ENCODE data around the gene S1PR4.
"Not testable (repeated sequence)": the region's sequence is repeated elsewhere in the genome, so short reads cannot be mapped to it uniquely, and the experiment has no call there.

The S1PR4 gene

DNA sequence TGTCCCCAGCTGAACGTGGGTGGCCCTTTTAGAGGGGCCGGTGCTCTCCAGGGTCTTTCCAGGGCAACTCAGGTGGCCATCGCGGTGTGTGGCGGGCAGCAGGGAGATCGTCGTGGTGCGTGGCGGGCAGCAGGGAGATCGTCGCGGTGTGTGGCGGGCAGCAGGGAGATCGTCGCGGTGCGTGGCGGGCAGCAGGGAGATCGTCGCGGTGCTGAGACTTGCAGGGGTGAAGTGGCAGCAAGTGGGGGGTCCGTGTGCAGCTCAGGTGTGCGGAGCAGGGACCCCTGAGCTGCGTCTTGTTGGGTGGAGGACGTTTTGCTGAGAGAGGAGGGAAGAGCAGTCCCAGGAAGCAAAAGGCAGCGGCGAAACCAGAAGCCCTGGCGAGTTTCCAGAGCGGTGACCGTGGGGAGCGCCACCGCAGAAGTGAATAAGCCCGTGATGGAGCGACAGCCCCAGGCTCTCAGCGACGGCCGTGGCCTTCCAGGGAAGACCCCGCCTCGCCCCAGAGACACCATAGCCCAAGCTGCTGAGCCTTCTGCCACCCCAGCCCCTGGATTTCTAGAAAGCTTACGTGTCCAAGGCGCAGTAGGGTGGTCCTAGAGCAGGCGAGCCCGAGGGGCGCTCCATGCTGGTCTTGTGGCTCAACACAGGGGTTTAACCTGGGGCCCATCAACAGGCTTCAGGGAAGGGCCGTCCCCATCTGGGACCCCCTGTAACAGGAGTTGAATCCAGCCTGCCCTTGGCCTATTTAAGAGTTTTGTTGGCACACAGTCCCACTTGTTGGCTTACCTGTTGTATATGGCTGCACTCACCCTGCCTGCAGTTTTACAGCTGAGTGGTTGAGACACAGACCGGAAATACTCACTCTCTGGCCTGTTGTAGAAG is 12.6 kb downstream of the S1PR4 start:
- DNase-seq (ENCODE audit: low read depth, low spot score): no peak
- TF ChIP-seq, protein P1, sequence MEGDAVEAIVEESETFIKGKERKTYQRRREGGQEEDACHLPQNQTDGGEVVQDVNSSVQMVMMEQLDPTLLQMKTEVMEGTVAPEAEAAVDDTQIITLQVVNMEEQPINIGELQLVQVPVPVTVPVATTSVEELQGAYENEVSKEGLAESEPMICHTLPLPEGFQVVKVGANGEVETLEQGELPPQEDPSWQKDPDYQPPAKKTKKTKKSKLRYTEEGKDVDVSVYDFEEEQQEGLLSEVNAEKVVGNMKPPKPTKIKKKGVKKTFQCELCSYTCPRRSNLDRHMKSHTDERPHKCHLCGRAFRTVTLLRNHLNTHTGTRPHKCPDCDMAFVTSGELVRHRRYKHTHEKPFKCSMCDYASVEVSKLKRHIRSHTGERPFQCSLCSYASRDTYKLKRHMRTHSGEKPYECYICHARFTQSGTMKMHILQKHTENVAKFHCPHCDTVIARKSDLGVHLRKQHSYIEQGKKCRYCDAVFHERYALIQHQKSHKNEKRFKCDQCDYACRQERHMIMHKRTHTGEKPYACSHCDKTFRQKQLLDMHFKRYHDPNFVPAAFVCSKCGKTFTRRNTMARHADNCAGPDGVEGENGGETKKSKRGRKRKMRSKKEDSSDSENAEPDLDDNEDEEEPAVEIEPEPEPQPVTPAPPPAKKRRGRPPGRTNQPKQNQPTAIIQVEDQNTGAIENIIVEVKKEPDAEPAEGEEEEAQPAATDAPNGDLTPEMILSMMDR (IDR thresholded peaks at IDR 0.05; ENCODE audit: low read depth, low read length): no peak
- no peak overlapping the region for H3K4me3 ChIP-seq (ENCODE audit: low read depth, low read length)
- in situ Hi-C loops (cut with HindIII; ENCODE audit: low sequenced_read_pairs): no loop called here

DNA sequence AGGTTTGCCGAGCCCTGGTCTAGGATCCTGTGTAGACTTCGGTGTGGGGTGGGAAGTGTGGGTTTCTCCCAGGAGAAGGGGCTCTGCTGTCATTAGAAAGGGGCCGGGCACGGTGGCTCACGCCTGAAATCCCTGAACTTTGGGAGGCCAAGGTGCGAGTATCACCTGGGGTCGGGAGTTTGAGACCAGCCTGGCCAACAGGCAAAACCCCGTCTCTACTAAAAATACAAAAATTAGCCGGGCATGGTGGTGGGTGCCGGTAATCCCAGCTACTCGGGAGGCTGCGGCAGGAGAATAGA is 13.2 kb downstream of the S1PR4 start:
- H3K4me3 ChIP-seq (ENCODE audit: low read depth, low read length); in situ Hi-C loops (cut with HindIII; ENCODE audit: low sequenced_read_pairs); DNase-seq (ENCODE audit: low read depth, low spot score): not testable (repeated sequence)

DNA sequence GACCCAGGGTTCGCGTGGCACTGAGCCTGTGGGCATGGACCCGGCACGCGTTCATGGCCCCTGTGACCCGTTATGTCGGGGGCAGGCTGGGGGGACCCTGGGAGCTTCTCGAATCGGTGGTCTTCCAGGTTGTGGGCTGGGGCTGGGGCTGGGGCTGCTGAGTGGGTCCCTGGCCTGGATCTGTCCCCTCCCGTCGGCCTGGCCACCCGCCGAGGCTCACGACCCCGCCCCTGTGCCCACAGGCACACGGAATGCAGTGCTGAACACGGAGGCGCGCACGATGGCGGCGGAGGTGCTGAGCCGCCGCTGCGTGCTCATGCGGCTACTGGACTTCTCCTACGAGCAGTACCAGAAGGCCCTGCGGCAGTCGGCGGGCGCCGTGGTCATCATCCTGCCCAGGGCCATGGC is 13.7 kb downstream of the S1PR4 start:
- in situ Hi-C loops (cut with HindIII; ENCODE audit: low sequenced_read_pairs): no loop called here
- no peak for DNase-seq (ENCODE audit: low read depth, low spot score)
- no peak overlapping the region for H3K4me3 ChIP-seq (ENCODE audit: low read depth, low read length)
- TF ChIP-seq, protein P1 (IDR thresholded peaks at IDR 0.05; ENCODE audit: low read depth, low read length): no peak

DNA sequence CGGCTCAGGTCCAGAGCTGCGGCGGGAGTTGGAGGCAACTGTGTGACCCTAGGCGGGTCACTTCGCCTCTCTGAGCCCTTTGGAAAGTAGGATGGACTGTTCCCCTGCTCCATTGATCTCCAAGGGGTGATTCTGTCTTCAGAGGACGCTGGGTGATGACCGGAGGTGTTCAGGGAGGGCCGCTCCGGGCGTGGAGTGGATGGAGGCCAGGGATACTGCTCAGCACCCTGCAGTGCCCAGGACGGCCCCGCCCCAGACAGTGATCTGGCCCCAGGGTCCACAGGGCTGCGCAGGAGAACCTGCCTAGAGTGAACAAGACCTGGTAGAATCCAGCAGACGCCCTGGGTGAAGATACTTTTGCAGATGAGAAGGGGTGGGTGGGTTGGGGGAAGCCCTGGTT is 14.1 kb downstream of the S1PR4 start:
- in situ Hi-C loops (cut with HindIII; ENCODE audit: low sequenced_read_pairs): no loop called here
- TF ChIP-seq, protein P1 (IDR thresholded peaks at IDR 0.05; ENCODE audit: low read depth, low read length): no peak
- DNase-seq (ENCODE audit: low read depth, low spot score): no peak
- H3K4me3 ChIP-seq (ENCODE audit: low read depth, low read length): no peak overlapping the region

DNA sequence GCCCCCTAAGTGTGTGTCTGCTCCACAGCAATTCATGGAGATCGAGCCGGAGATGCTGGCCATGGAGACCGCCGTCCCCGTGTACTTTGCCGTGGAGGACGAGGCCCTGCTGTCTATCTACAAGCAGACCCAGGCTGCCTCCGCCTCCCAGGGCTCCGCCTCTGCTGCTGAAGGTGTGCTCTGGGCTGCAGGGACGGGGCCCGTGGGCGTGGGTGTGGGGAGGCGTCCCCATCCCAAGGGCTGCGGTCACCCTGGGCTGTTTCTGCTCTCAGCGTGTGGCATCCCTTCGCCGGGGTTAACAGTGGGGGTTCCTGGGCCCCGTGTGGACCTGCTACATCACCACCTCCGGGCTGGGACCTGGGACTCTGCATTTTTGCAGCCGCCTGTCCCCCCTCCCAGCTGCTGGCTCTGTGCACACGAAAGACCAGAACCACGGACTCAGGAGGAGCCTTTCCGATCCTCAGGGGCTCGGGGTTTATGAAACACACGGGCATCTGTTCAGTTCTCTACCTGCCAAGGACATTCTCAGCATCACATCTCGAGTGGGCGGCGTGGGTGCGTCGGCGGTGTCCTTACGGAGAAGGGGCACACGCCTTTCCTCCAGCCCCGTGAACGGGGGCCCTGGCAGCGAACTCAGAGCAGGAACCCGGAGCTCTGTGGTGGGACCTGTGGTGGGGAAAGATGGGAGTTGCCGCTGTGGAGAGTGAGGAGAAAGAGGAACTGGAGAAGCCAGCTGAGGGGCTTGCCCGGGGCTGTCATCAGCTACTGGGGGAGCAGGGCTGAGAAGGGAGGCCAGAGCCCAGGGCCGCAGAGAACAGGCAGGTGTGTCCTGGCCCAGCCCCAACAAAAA is 14.9 kb downstream of the S1PR4 start:
- TF ChIP-seq, protein P1 (IDR thresholded peaks at IDR 0.05; ENCODE audit: low read depth, low read length): no peak
- DNase-seq (ENCODE audit: low read depth, low spot score): no peak
- no peak overlapping the region for H3K4me3 ChIP-seq (ENCODE audit: low read depth, low read length)
- in situ Hi-C loops (cut with HindIII; ENCODE audit: low sequenced_read_pairs): no loop called here

DNA sequence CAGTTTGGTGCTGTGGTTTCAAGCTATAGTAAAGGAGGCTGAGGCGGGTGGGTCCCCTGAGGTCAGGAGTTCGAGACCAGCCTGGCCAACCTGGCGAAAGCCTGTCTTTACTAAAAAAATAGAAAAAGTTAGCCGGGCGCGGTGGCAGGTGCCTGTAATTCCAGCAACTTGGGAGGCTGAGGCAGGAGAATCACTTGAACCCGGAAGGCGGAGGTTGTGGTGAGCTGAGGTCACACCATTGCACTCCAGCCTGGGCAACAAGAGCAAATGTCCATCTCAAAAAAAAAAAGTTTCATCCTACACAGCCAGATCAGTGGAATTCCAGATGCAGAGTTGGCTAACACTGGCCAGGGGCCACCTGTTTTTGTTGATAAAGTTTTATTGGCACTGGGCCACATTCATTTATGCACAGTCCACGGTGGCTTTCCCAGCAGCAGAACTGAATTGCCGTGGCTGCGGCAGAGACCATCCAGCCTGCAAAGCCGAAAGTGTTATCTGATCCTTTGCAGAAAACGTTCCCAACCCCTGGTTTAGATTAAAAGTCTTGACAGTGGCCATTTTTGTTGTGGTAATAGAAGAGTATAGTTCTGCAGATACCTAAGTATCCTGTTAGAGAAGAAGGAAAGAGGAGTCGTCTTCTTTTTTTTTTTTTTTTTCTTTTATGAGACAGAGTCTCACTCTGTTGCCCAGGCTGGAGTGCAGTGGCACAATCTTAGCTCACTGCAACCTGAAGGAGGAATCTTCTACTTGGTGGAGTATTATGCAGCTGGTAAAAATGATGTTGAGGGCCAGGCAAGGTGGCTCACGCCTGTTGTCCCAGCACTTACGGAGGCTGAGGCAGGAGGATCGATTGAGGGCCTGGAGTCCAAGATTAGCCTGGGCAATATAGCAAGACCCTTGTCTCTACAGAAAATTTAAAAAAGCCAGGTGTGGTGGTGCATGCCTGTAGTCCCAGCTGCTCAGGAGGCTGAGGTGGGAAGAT is 15.8 kb downstream of the S1PR4 start:
- H3K4me3 ChIP-seq (ENCODE audit: low read depth, low read length): no peak overlapping the region
- TF ChIP-seq, protein P1 (IDR thresholded peaks at IDR 0.05; ENCODE audit: low read depth, low read length): no peak
- no peak for DNase-seq (ENCODE audit: low read depth, low spot score)
- in situ Hi-C loops (cut with HindIII; ENCODE audit: low sequenced_read_pairs): no loop called here
